Measurements from ENCODE around the gene RER1. TPM values are rescaled to one million over a fixed set of nuclear protein-coding genes. Genes with fewer than 3 reads are reported as not detected.

The RER1 gene, protein sequence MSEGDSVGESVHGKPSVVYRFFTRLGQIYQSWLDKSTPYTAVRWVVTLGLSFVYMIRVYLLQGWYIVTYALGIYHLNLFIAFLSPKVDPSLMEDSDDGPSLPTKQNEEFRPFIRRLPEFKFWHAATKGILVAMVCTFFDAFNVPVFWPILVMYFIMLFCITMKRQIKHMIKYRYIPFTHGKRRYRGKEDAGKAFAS
- 100 to 1,000 TPM; 146 to 174 TPM for total RNA-seq

DNA sequence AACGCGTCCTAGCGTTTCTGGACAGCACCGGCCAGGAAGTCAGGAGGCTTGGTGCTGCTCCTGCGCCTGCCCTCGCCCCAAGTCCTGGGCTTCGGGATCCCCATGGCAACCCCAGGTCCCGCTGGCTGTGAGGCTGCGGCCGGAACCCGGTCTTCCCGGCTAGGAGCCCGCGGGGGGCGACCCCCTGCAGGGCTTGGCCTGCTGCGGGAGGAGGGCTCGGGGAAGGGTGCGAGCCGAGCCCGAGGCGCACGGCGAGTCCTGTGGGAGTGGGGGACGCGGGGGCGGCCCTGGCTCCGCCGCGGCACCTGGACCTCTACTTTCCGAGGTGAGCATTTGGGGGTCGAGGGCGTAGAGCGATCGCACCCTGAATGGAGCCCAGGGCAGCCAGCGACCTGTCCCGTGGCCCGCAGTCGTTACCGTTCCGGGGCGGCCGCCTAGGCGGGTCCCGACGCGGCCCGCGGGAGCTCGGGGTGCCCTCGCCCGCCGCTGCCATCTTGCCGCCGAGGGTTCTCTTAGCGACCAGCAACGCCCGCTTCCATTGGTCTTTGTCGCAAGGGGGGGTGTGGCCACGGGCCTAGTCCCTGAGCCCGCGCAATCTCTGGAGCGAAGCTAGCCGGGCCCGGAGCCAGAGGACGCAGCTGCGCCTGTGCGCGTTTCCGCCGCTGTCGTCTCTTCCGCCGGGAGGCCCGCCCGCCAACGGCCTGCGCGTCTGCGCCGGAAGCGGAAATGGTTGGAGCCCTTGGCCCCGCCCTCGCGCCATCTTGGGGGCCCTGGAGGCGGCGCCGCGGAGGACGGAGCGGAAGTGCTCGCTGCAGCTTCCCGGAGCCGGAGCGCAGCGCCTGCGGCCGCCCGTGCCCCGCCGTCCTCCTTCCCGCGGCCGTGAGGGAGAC, at the start of gene RER1, which contains the start of gene MORN1:
Gene RER1 (plus strand): TSS at position 801 of the 890 bp plus-strand sequence. CDS start 3,950 bp downstream, outside the sequence.
Gene MORN1 (minus strand): TSS at position 514 of the 890 bp plus-strand sequence. CDS start 21 bp downstream, at position 493.
- Mint-ChIP-seq H3K27ac (peak within 1 kb of the TSS; percentile 90), H3K4me1 (peaks cover 43% of the 10 kb centered on the region), H3K27me3 (no peaks in the 10 kb centered on the region), H3K36me3 (peaks cover 15% of the 10 kb centered on the region), H3K9me3 (ENCODE audit: low read depth) (no peaks in the 10 kb centered on the region), H3K4me3 (peak within 1 kb of the TSS; percentile 89)
- DNase-seq (peak; percentile 99), ATAC-seq (peak; percentile 98)
- CTCF ChIA-PET = interaction anchor here (0.6 to 4.2 kb wide), 19 partner anchors 8 to 509 kb away, joined by 3 to 41 read pairs (median 3); partner anchors contain the start of genes FAAP20, PANK4 and TNFRSF14

DNA sequence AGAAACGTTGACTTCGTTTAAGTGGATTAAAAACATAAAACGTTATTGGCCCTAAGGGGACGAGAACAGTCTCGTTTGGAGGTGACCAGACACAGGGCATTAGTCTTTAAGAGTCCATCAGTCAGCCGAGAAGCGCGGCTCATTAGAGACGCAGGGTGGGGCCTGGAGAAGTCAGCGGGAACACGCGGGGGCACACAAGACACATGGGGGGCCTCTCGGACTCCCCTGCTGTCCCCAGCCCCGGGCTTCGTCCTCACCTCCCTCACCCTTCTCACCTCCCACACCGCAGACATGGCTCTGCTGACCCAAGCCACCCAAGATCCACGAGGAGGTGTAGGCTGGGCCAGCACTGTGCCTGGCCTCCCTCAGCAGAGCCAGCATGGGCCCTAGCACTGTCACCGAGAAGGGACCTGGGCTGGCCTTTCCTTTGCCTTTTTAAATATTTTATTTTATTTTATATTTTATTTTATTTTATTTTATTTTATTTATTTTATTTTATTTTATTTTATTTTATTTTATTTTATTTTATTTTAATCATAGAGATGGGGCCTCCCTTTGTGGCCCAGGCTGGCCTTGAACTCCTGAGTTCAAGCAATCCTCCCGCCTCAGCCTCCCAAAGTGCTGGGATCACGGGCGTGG, 49.1 kb upstream of the RER1 start:
- Mint-ChIP-seq H3K27ac (no peak overlapping the region), H3K27me3 (no peaks in the 10 kb centered on the region), H3K4me3 (no peak overlapping the region), H3K4me1 (no peaks in the 10 kb centered on the region), H3K36me3 (no peaks in the 10 kb centered on the region), H3K9me3 (ENCODE audit: low read depth) (no peaks in the 10 kb centered on the region)
- DNase-seq (no peak), ATAC-seq (no peak)
- CTCF ChIA-PET = no interaction called here

DNA sequence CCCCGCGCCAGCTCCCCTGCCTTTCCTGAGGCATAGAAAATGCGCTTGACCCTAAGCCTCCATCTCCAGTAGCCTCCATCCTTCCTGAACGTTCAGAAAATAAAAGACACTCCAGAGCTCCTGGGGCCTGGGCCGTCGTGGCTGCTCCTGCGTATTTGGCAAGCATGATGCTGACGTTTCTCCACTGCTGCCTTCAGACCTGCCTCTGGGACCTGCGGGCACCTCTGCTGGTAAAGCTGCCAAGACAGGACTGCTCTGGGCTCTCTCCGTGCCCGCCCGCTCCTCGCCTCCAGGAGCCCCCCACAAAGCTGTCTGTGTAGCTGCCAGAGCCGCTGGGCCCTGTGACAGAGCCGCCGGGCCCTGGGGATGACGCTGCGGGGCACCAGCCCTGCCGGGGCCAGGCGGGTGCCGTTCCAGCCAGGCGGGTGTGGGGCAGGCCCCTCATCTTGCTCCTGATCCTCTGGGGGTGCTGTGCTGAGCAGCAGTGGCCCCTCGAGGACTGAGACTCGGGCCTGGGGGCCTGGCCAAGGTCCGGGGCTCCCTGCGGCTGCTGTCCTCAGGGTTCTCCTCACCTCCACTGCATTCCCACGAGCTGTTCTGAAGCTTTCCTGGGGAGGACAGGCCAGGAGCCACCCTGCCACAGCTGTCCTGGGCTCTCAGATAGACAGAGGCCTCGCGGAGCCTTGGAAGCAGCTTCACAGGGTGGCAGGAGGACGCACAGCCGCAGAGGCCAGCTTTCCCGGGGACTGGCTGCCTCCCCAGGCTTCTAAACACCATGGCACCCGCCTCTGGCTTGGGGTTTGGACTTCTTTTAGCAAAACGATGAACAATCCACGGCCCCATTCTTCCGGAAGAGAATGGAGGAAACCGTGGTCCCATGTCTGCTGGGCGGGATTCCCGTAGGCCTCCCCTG, 48.4 kb upstream of the RER1 start:
- no peak for DNase-seq
- H3K4me1 Mint-ChIP-seq = no peaks in the 10 kb centered on the region
- H3K9me3 Mint-ChIP-seq (ENCODE audit: low read depth) = no peaks in the 10 kb centered on the region
- no peaks in the 10 kb centered on the region for H3K36me3 Mint-ChIP-seq
- H3K27ac Mint-ChIP-seq = no peak overlapping the region
- no peaks in the 10 kb centered on the region for H3K27me3 Mint-ChIP-seq
- CTCF ChIA-PET = no interaction called here
- ATAC-seq = no peak
- no peak overlapping the region for H3K4me3 Mint-ChIP-seq

DNA sequence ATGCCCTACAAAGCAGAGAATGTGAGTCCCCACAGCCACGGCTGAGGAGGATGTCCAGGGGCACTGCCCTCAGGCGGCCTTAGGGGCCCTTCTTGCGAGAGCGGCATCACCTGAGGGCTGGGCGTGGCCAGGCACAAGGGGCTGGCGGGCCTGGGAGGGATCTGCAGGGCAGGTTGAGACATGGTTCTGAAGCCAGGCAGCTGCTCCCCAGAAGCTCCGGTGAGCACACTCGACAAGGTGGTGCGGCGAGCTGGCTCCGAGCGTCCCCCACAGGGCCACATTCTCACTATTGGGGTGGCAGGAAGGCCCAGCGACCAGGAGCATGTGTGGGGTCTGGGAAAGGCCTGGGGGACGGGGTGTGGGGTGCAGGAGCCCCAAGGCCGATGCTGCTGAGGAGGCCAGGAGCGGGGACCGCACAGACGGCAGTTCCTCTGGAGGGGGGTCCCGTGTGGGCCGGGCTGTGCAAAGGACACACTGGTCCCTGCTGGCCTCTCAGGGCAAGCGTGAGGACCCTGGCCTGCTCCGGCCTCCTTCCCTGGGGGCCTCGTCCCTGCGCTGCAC, 47.4 kb upstream of the RER1 start:
- Mint-ChIP-seq H3K36me3 (no peaks in the 10 kb centered on the region), H3K9me3 (ENCODE audit: low read depth) (no peaks in the 10 kb centered on the region), H3K4me3 (no peak overlapping the region), H3K4me1 (no peaks in the 10 kb centered on the region), H3K27me3 (no peaks in the 10 kb centered on the region), H3K27ac (no peak overlapping the region)
- DNase-seq (no peak), ATAC-seq (no peak)
- CTCF ChIA-PET = no interaction called here

DNA sequence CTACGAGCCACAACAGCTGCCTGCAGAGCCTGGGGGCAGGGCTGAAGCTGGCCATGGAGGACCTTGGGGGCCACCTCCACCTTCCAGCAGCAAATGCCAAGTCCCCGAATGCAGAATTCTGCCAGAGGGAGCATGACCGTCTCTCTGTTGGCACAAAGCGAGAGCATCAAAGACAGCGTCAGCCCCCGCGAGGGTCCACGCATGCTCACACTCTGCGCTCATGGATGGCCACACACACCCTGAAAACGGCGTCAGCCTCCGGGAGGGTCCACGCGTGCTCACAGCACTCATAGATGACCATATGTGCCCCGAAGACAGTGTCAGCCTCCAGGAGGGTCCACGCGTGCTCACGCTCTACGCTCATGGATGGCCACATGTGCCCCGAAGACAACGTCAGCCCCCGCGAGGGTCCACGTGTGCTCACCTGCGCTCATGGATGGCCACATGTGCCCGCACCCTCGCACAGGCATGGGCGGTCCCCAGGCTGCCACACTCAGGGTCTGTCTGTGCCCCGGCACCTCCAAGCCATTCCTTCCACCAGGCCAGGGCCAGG, 46.8 kb upstream of the RER1 start:
- Mint-ChIP-seq H3K27ac (no peak overlapping the region), H3K4me3 (no peak overlapping the region), H3K36me3 (no peaks in the 10 kb centered on the region), H3K4me1 (no peaks in the 10 kb centered on the region), H3K27me3 (no peaks in the 10 kb centered on the region), H3K9me3 (ENCODE audit: low read depth) (no peaks in the 10 kb centered on the region)
- ATAC-seq = no peak
- CTCF ChIA-PET = no interaction called here
- no peak for DNase-seq

DNA sequence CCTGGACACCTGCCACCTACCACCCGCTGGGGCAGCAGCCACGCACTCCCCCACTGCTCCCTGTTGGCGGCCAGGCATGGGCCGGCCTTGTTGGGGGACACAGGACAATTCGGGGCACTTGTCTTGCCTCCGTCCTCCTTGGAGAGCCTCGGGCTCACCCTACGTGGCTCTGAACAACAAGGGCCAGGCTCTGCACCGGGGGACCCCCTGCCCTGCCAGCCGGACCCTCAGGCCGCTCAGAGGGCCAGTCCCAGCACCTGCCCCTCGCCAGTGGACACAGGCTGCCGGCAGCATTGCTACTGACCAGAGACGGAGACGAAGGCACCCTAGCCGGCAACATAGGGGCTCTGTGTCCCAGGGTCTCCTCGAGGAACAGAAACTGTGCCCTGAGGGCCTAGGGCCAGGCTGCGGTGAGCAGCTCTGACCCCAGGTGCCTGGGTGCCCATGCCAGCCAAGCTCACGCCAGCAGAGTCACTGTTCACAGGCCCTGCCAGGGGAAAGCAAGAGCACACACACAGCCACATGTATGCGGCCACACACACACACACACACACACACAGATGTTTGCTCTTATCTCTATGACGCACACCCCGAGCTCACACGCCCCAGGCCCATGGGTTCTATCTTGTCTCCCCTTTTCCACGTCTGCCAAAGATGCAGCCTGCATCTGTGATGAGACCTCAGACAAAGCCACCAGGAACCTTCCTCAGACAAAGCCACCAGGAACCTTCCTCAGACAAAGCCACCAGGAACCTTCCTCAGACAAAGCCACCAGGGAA, 46.2 kb upstream of the RER1 start:
- no peak for DNase-seq
- Mint-ChIP-seq H3K27me3 (no peaks in the 10 kb centered on the region), H3K4me1 (no peaks in the 10 kb centered on the region), H3K36me3 (no peaks in the 10 kb centered on the region), H3K27ac (no peak overlapping the region), H3K4me3 (no peak overlapping the region), H3K9me3 (ENCODE audit: low read depth) (no peaks in the 10 kb centered on the region)
- ATAC-seq = no peak
- CTCF ChIA-PET = no interaction called here

DNA sequence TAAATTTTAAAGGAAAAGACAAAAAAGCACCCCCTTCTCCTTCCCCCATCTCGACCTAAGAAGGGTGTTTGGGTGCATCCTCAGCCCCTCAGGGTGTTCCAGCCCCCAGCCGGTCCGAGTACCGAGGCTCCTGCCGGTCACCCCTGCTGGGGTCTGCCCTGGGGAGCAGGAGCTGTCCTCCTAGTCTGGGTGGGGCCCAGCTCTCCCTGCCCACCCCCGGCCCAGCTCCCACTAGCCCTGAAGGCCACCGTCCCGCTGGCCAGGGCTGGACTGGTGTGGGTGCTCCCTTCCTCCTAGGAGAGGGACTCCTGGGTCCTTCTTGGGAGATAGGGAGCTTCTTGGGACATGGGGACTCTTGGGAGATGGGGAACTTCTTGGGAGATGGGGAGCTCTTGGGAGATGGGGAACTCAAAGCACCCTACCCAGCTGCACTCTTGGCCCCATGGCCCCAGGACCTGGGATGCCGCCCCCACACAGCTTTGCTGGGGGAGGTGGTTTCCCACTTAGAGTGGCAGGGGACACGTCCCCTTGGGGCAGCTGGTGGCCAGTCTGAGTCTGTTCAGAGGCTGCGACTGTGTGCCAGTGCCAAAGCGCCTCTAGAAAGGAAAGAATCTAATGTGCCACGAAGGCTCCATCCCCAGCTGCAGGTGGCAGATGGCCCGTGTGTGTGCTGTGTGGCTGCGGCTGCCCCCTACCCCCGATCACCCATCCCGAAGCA, 44.8 kb upstream of the RER1 start:
- DNase-seq (no peak), ATAC-seq (no peak)
- H3K4me1 Mint-ChIP-seq = no peaks in the 10 kb centered on the region
- CTCF ChIA-PET = no interaction called here
- H3K9me3 Mint-ChIP-seq (ENCODE audit: low read depth) = no peaks in the 10 kb centered on the region
- no peaks in the 10 kb centered on the region for H3K27me3 Mint-ChIP-seq
- H3K4me3 Mint-ChIP-seq = no peak overlapping the region
- no peaks in the 10 kb centered on the region for H3K36me3 Mint-ChIP-seq
- no peak overlapping the region for H3K27ac Mint-ChIP-seq

DNA sequence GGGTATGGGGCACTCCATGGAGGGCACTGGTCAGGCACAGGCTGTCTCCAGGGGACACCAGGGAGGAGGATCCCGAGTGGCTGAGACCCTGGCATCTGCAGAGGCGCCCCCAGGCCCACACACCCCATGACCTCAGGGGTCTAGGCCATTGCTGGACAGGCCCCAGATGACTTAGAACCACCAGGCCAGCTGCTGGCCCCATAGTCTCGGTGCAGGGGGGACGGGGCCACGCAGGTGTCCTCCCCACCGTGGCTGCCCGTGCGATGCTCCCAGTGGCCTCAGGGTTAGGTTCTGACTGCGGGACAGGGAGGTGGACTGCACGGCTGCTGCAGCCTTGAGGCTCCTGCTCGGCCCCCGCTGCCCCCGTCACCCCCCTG, 44.2 kb upstream of the RER1 start:
- no peak overlapping the region for H3K4me3 Mint-ChIP-seq
- H3K27ac Mint-ChIP-seq = no peak overlapping the region
- DNase-seq (no peak), ATAC-seq (no peak)
- no peaks in the 10 kb centered on the region for H3K9me3 Mint-ChIP-seq (ENCODE audit: low read depth)
- no peaks in the 10 kb centered on the region for H3K4me1 Mint-ChIP-seq
- CTCF ChIA-PET = no interaction called here
- H3K36me3 Mint-ChIP-seq = no peaks in the 10 kb centered on the region
- H3K27me3 Mint-ChIP-seq = no peaks in the 10 kb centered on the region

DNA sequence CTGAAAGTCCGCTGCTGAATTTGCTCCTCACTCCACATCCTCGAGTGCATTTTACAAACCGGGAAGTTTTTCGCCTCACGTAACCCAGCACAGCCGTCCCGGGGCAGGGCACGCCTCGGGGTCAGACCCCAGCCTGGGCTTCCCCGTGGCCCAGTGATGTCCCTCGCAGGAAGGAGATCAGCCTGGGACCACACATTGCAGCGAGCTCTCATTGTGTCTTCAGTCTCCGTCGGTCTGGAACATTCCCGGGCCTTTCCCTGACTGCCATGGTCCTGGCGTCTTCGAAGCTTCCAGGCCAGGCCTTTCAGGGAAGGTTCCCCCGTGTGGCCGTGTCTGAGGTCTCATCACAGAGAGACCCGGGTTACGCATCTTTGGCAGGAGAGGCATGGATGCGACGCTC, 43.7 kb upstream of the RER1 start:
- Mint-ChIP-seq H3K27me3 (no peaks in the 10 kb centered on the region), H3K36me3 (no peaks in the 10 kb centered on the region), H3K9me3 (ENCODE audit: low read depth) (no peaks in the 10 kb centered on the region), H3K4me1 (no peaks in the 10 kb centered on the region), H3K27ac (no peak overlapping the region), H3K4me3 (no peak overlapping the region)
- no peak for ATAC-seq
- DNase-seq = no peak
- CTCF ChIA-PET = no interaction called here

DNA sequence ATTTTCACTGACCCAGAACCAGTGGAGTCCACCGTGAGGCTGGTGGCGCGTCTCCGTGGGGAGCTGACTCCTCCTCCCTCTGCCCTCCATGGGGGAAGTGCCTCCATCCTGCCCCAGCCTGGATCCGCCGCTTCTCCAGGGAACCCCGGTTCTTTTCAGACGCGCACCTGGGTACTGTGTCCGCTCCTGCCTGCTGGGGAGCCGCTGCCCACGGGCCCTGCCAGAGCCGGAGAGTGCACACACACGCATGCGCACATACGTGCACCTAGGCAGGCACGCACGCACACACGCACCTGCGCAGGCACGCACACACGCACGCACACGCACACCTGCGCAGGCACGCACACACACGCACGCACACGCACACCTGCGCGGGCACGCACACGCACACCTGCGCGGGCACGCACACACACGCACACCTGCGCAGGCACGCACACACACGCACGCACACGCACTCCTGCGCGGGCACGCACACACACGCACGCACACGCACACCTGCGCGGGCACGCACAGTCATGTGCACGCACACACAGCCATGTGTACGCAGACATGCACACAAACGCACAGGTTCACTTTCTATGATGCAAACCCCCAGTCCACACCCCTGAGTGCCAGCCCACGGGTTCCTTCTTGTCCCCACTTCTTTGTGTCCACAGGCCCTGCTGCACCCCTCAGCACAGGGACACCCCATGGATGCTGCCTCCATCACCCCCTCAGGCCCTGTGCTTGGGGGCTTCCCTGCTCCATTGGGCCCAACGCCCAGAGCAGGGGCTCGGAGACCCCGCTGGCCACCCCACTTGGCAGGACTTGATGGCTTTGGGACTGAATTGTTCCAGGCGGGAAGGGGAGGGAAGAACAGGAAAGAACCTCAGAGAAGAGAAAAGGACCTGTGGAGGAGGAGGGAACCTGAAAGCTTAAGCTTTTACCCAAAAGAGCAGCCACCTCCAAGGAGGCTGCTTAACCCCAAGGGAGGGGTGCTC, 43.0 kb upstream of the RER1 start:
- ATAC-seq (no peak), DNase-seq (no peak)
- Mint-ChIP-seq H3K4me3 (no peak overlapping the region), H3K36me3 (no peaks in the 10 kb centered on the region), H3K4me1 (no peaks in the 10 kb centered on the region), H3K27me3 (no peaks in the 10 kb centered on the region), H3K9me3 (ENCODE audit: low read depth) (no peaks in the 10 kb centered on the region), H3K27ac (no peak overlapping the region)
- CTCF ChIA-PET = no interaction called here

DNA sequence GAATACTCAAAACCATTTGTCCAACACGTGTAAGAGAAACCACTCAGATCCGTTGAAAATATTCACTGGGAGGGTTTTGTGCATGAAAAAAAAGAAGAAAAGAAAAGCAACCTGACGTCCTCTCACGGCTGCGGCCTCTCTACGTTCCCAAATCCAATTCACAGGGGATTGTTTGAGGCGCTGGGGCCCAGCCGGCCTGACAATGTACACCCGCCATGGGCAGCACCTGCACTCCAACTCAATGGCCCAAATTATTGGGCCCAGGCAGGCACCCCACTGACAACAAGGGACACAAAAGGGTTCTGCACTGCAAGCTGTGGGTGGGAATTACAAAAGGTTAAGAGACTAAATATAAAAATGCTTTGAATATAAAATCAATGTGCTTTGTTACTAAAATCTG, 41.8 kb upstream of the RER1 start:
- no peaks in the 10 kb centered on the region for H3K27me3 Mint-ChIP-seq
- ATAC-seq (no peak), DNase-seq (no peak)

More for the DNA sequence above, 41.8 kb upstream of the RER1 start:
- no peak overlapping the region for H3K27ac Mint-ChIP-seq
- no peaks in the 10 kb centered on the region for H3K4me1 Mint-ChIP-seq
- H3K36me3 Mint-ChIP-seq = no peaks in the 10 kb centered on the region
- no peak overlapping the region for H3K4me3 Mint-ChIP-seq
- no peaks in the 10 kb centered on the region for H3K9me3 Mint-ChIP-seq (ENCODE audit: low read depth)
- CTCF ChIA-PET = no interaction called here

All from activated CD8-positive, alpha-beta memory T cell treated with anti-CD3 and anti-CD28 coated beads, Interleukin-2, amount 10 ng/mL, durations not matched to agents 7 days and 5 days (primary cell).